HG02884 (cell line): ENCODE measurements around the gene UNC93B1.
"Not testable (repeated sequence)": the region's sequence is repeated elsewhere in the genome, so short reads cannot be mapped to it uniquely, and the experiment has no call there.

Experiments used
- ATAC-seq: cut with Tn5 transposase; IDR thresholded peaks from one replicate; pipeline ENCODE4 v1.9.1; 2021; ENCODE audit warnings: mild to moderate bottlenecking, moderate library complexity; ENCODE audit not compliant: unreplicated experiment

Gene UNC93B1

GRCh38 chr11:67995579-67995978 is 8.3 kb downstream of the UNC93B1 start:
- ATAC-seq = not testable (repeated sequence)

GRCh38 chr11:67995129-67995528 is 8.8 kb downstream of the UNC93B1 start:
- not testable (repeated sequence) for ATAC-seq

GRCh38 chr11:67994387-67994786 is 9.5 kb downstream of the UNC93B1 start:
- not testable (repeated sequence) for ATAC-seq

- ATAC-seq = not testable (repeated sequence)
Measured at GRCh38 chr11:67993821-67994220, 10.1 kb downstream of the UNC93B1 start.

- ATAC-seq = not testable (repeated sequence)
Measured at GRCh38 chr11:67991347-67992121, 12.4 kb downstream of the UNC93B1 start.

- not testable (repeated sequence) for ATAC-seq
Measured at GRCh38 chr11:67990546-67991346, 13.2 kb downstream of the UNC93B1 start.

GRCh38 chr11:67985302-67985701 is 18.6 kb downstream of the UNC93B1 start:
- not testable (repeated sequence) for ATAC-seq

- no peak for ATAC-seq
Measured at GRCh38 chr11:67983951-67984350, 19.9 kb downstream of the UNC93B1 start.

GRCh38 chr11:67982255-67982857 is 21.5 kb downstream of the UNC93B1 start:
- not testable (repeated sequence) for ATAC-seq

GRCh38 chr11:67981226-67981625 is 22.7 kb downstream of the UNC93B1 start:
- not testable (repeated sequence) for ATAC-seq

GRCh38 chr11:67978766-67979418 is 25.0 kb downstream of the UNC93B1 start:
- not testable (repeated sequence) for ATAC-seq

- ATAC-seq = not testable (repeated sequence)
Measured at GRCh38 chr11:67974746-67975145, 29.2 kb downstream of the UNC93B1 start.

- not testable (repeated sequence) for ATAC-seq
Measured at GRCh38 chr11:67965830-67966348, 38.0 kb downstream of the UNC93B1 start.

GRCh38 chr11:67964746-67965145 is 39.2 kb downstream of the UNC93B1 start:
- ATAC-seq = not testable (repeated sequence)

- not testable (repeated sequence) for ATAC-seq
Measured at GRCh38 chr11:67963879-67964278, 40.0 kb downstream of the UNC93B1 start.

- not testable (repeated sequence) for ATAC-seq
Measured at GRCh38 chr11:67963217-67963616, 40.7 kb downstream of the UNC93B1 start.

GRCh38 chr11:67956236-67956635 is 47.7 kb downstream of the UNC93B1 start:
- not testable (repeated sequence) for ATAC-seq

GRCh38 chr11:67955461-67956007 is 48.4 kb downstream of the UNC93B1 start:
- ATAC-seq = not testable (repeated sequence)

- ATAC-seq = not testable (repeated sequence)
Measured at GRCh38 chr11:67954971-67955370, 48.9 kb downstream of the UNC93B1 start.

- not testable (repeated sequence) for ATAC-seq
Measured at GRCh38 chr11:67954251-67954650, 49.6 kb downstream of the UNC93B1 start.
